HG02642 (cell line): Measurements from ENCODE around the gene FYB1.

Experiments used
- ATAC-seq: cut with Tn5 transposase; IDR thresholded peaks from one replicate; pipeline ENCODE4 v1.9.1; 2021; ENCODE audit warnings: mild to moderate bottlenecking; ENCODE audit not compliant: unreplicated experiment, poor library complexity

The FYB1 gene

DNA sequence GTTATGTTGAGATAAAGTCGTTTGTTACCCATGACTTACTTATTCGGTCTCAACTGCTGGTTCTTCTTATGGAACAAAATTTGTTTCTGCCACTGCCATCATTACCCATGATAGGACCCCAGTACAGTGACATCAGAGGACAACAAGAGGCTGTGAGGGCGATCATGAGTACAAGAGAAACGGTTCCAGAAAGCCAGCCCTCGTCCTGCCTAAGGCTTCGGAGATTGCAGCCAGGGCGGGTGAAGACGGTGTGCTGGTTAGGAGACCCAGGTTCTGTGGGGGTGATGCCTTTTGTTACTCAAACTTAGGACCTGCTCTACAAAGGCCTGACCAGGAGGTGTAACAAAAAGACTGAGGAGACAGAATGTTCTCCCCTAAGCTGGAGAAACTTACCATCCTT lies 10.9 kb downstream of the FYB1 start:
- ATAC-seq = no peak

DNA sequence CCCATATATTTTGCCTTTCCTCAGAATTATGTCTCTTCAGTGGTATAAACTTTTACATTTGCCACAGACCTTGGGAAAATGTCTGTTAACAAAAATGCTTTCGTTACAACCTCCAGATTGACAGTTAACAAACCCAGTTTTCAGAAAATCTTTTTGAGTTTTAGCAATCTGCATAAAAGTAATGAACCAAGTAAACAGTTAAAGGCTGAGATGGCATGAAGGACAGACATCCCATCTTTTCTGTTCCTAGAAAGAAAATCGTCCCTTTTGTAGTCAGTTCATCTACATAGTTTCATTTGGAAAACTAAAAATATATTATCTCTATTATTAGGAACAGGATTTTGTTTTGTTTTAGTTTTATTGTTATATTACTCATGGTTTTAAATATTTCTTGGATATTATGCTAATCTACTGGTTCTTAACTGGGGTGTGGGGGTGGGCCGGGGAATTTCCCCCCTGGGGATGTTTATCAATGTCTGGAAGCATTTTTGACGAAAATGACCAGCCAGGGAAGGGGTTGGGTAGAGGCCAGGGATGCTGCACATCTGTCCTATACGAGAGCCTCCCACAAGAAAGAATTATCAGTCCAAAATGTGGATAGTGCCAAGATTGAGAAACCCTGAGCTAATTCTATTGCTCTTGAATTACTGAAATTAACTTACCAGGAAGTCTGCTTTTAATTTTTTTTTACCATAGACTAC lies 11.9 kb downstream of the FYB1 start:
- ATAC-seq = no peak

DNA sequence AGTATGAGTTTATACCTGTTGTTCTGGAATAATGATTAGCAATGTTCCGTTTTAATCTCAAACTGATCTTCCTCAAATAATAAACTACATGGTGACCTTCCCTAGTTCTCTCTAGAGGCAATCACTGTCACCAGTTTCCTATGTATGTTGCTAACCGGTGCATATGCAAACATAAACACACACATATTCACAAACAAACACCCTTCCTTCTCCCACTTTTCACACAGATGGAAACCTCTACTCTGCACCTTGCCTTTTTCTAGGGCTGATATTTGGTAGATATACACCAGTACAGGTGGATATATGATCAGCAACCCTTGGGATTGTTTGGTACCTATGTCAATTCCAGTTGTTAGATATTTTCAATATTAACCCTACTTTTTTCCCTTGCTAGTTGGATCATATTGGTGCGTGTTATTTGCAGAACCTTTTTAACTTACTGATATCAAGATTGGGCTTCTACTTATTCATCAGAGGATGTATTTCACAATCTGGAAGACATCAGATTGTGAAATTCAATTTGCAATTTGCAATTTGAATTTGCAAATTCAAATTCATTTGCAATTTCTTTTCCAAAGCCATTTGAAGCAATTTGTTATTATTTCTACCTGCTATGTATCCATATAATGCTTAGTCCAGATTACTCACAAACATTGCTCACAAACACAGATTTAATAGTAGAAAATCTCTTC lies 12.6 kb downstream of the FYB1 start:
- ATAC-seq = no peak

DNA sequence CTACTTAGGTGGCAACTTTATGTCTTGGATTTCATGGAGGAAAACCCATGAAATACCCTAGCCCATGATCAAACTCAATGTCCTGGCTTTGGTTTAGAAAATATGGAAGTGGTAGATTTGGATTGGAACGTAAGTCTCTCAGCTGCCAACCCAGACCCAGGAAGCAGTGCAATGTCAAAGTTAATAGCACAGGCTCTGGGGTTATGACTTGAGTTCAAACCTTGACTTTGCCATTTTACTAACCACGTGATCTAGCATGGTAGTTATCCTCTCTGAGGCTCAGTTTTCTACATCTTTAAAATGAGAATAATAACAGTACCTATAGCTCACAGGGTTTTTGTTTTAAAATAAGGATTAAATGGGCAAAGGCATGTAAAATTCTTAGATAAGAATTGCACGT lies 13.8 kb downstream of the FYB1 start:
- no peak for ATAC-seq

DNA sequence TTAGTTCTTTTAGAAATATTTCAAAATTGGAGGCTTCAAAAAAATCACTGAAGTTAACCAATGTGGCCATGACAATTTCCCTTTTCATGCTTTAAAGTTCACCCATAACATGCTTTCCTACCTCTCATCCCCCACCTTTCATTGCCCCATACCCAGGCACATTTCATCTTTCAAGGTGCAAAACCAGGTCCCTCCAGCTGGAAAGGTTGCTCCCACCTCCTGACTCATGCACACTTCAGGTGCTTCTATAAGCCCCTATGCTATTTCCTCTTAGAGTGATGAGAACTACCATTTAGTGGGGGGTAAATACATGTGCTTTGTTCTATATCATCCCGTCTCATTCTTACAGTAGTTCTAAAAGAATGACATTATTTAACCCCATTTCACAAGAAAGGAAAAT lies 15.4 kb downstream of the FYB1 start:
- ATAC-seq = no peak

DNA sequence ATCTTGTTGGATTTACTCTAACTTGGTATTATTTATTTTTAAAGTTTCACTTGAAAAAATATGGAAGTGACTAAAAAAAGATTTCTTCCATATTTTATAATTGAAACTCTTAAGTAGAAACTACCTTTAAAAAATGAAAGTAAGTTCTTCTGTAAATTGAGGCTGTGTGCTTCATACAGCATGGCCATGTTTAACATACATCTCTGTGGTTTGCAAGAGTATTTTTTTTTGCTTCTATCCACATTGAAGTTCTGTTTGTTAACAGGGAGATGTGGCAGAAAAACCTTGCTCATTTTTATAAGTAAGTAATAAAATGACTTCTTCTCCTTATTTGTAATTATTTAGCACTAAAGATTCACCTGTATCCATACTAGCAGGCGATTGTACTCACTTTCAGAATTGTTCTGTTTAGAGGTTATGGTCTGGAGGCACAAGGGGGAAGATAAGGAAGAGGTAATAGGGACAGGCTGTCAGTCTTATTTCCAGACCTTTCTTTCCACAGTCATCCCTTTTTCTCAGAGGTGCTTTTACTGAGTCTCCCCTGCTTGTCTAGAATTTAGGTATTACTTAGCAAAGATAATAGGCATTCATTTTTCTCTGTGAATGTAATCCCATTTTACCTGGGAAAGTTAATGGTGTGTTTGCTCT lies 16.0 kb downstream of the FYB1 start:
- no peak for ATAC-seq

DNA sequence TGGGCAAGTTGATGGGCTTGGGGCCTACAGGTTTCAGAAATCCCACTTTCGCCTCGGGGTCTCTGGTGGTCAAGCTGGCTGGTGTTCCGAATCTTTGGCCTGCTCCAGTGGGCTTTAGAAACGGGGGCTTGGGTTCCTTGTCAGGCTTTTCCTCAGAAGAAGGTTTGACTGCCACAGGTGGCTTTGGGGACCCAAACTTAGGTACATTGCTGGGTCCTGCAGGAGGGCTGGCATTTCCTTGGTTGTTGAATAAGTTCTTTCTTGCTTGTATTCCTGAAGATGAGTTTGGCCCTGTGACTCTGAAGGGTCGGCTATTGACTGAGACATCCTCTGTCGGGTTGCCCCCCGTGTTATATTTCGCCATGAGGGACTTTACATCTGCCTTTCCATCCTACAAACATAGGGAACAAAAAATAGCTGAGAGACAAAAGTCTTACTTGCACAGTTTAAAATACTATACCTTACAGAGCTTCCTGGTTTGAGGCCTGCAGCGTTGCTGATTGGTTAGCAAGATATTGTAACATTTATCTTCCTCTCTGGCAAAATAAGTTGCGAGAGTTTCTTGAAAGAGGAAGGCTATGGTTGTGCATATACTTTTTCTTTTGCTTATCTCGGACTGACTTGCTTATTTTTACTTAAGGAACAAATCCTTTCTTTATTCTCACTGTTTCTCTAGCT lies 16.6 kb downstream of the FYB1 start:
- ATAC-seq = no peak

DNA sequence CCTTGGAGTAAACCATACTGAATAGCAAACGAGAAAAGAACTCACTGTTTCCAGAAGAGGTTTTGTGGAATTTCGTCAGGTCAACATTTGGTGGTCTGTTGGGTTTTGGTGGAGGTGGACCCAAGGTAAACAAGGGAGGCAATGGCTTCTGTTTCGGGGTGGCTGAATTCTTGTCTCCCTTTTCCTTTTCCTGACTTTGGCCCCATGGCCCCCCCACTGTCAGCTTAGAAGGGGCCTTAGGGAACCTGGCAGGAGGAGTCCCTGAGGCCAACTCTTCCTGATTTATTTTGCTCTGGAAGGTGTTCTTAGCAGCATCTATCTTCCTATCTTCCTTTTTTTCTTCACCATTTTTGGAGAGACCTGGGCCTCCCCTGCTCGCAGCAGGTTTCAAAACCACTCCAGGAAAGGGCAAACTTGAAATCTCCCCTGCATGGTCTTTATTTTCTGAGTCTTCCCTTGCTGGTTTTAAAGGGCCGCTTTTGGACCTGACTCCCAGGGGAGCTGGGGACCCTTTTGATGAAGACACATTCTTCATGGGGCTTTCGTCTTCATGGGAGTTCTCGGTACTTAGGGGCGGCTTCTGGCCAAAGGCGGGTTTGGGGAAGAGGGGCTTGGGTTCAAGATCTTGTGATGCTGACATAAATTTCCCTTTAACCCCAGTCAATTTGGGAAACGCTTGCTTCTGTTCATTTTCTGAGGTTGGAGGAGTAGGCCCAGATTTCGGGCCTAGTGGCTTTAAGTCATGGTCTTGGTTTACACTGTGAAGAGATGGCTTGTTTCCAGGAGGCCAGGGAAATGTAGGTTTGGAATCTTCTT lies 17.4 kb downstream of the FYB1 start:
- no peak for ATAC-seq

DNA sequence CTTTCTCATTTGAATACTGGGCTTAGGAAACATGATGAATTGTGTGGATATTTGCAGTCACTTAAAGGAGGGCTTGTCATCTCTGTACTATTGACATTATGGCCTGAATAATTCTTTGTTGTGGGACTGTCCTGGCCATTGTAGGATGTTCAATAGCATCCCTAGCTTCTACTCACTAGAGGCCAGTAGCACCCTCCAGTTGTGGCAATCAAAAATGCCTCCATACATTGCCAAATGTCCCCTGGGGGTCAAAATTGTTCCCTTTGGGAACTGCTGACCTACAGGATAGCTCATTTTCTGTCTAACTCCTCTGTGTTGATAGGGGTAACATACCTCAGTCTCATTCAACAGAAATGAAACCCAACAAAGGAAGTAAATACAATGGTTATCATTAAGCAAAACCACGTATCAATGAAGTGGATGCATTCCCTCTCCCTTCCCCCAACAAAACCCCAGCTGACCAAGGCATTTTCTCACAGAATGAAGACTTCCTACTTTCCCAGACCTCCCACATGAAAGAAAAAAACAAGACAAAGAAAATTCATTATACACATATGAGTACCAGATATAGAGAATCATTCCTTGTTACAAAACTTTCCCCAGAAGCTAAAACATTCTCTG lies 18.1 kb downstream of the FYB1 start:
- ATAC-seq = no peak

DNA sequence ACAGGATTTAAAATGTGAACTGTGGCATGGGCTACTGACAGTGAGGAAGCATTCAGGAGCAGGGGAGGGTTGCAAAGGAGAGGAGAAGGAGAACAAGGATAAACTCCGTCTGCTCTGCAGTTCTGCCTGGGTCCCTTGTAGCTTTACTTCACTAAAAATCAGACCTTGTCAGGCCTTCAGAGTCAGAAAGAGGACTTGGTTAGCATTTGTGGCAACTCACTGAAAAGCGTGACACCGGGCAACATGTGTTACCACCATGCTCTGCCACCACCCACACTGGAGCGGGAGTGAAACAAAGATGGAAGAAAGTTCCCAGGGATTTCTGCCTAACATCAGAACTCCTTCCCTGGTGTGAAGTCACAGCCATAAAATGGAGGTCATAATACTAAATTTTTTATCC lies 19.3 kb downstream of the FYB1 start:
- no peak for ATAC-seq

DNA sequence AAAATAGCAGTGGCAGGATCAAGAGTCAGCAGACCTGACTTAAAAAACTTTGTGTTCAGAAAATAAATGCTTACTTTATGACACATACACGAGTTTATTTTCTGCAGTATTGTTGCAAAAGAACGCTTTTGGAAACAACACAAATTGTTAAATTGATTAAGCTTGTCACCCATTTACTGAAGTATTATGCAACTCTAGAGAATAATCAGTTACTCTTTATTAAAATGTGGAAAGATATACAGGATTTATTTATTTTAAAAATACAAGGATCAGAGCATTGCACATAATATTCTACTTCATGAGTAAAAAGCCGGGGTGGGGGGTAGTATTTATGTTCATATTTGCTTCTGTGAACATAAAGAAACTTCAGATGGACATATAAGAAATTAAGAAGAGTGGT lies 20.0 kb downstream of the FYB1 start:
- no peak for ATAC-seq

DNA sequence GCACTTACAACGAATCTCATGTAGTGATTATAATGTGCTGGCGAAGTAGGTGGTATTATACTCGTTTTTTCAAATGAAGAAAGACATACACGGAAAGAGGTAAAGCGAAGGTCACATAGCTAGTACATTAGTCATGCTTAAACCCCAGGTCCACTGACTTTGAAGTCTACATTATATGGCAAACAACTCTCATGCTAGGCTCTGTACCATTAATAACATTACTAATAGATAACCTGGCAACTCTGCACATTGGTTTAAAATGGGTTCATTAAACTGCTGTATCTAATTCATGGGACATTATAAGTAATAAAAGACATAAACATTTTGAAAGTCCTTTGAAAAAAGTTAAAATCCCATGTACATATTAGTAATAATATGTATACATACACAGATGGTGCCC lies 21.2 kb downstream of the FYB1 start:
- no peak for ATAC-seq

DNA sequence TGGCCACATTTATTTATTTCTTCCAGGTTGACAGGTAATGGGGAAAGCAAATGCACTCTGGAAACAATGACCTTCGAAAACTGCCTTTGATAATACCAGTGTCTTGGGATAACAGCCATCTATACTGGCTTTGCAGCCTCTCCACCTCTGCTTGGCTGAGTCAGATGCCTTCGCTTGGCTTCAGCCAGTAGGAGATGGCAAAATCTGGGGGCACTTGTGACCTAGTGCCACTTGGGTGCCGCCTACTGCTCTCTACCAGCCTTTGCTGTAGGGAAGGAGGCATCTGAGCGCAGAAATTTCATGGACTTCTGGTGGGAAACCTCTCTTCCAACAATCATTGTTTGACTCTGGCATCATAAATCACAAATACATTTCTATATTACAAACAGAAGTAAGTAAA lies 21.8 kb downstream of the FYB1 start:
- no peak for ATAC-seq

DNA sequence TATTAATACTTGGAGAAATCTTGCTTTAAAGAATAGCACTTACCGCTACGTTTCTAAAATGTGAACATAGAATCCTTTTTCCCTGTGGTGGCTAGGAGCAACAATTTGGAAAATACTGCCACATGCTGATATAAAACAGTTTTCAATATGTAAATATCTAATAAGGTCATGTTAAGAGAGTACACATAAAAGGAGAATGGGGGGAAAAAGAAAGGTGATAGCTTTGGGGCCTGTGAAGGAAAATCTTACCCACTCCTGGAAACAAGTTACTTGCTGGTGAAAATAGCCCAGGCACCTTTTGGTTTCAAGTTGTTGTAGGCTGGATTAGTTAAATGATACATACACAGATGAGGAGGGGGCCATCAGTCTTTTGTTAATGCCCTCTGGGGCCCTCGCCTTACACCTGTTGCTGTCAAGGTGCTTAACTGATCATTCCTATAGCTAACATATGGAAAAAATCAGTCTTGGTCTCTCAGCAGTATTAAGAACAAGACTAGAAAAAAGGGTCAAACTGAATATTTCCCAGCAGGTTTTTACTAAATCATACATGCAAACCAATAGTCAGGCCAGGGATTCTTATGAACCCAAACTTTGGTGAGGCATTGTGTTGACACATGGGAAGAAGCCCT lies 24.1 kb downstream of the FYB1 start:
- no peak for ATAC-seq

DNA sequence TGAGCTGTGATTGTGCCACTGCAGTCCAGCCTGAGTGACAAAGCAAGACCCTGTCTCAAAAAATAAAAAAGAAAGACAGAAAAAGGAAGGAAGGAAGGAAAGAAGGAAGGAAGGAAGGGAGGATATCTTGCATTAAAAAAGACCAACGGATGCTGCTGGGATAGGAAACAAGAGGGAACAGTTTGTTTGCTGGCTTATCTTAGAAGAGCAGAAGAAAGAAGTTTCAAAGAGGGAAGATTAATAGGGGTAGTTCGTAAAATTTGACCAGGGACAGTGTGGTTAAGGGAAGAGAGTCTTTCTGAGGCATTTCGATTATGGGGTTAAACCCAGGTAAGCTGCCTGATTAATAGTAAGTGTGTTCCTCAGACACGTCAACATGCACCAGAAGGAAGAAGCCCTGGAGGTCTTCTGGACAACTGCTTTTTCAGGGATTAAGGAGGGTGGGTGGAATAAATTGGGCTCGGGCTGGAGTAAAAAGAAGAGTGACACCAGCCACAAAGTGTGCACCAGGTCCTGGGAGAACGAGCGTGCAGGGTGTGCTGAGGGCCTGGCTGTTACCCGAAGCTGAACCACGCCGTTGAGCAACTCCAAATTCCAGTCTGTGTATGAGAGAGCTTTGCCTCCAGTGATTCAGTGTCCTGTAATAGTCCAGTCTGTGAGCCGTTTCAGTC lies 24.8 kb downstream of the FYB1 start:
- ATAC-seq = no peak

DNA sequence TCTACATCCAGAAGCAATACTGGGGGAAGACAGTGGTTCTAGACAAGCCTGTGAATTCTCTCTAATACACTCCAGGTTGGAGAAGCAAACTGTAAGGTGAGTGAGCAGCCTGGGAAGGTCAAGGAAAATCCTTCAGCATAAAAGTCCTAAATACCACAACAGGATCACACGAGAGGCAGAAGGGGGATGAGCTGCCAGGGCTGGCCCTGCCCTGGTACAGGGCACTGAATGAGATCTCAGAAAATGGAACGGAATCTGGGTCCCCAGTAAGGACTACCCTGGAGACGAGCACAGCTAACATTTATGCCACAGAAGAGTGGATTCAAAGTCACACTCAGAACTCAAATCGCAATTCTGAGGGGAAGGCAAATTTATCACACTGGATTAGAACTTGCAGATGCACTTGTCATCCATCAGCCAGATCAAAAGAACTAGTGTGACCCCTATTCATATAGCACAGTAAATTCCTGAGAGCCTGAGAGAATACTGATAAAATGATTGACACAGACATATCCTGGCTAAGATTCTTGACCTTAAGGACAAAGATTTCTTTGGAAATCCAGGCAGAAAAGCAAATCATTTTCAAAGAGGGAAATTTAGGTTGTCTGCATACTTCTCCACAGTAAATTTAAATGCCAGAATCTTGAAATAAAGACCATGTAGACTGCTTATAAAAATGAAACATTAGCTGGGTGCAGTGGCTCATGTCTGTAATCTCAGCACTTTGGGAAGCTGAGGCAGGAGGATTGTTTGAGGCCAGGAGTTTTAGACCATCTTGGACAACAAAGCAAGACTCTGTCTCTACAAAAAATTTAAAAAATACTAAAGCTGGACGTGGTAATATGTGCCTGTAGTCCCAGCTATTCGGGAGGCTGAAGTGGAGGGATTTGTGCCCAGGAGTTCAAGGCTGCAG lies 25.6 kb downstream of the FYB1 start:
- ATAC-seq = no peak

DNA sequence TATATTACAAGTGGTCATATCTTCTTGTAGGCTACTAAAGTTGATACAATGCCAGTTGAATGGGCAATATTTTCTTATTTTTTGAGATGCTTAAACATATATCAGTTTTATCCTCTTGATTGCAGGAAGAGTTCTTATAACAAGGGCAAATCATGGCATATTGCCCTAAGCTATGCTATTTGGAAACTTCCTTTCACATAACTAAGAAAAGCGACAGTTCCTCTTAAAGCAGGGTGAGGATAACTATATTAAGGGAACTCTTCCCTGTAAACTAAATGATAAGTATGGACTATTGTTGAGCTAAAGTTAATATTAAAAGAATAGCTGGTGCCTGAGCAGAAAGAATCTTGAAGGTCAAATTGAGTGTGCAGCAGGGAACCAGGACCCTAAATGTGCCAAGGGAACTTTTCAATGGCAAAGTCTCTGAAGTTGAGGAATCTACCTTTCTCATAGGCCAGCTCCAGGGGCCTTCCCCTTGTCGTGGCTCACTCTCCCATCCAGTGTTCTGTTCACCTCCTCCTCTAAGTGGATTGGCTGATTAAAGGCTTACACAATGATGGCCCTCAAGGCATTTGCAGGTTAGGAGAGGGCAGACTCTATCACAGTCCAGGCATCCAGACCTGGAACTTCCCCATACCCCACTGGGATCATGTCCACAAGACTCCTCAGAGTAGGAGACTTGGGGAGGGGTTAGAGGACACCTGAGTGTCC lies 26.8 kb downstream of the FYB1 start:
- no peak for ATAC-seq
